MM.1S (cell line): Measurements from ENCODE around the gene RDH5.

ENCODE experiments used
- CTCF ChIP-seq: fragments of 300-600 bp; sonication (generic); IDR thresholded peaks from 2 replicates; pipeline ENCODE4 v1.5.1; 2016; ENCODE audit warnings: antibody characterized with exemption, low read length, mixed read lengths
- EZH2 ChIP-seq: fragments of 300-600 bp; sonication (generic); optimal IDR thresholded peaks from 2 replicates; pipeline ENCODE3; 2017; ENCODE audit warnings: low read depth, mild to moderate bottlenecking, antibody characterized with exemption, low read length, mixed read lengths
- EZH2phosphoT487 ChIP-seq: fragments of 300-600 bp; sonication (generic); IDR thresholded peaks from 2 replicates; pipeline ENCODE4 v1.6.1; 2018; ENCODE audit warnings: antibody characterized with exemption, low read length

GRCh38 chr12:55723516-55724225 lies 3.5 kb downstream of the RDH5 start:
- TF ChIP-seq CTCF, result no peak
- TF ChIP-seq EZH2, result no peak
- no peak for TF ChIP-seq EZH2phosphoT487
